HFF-Myc (cell line): Measurements from ENCODE around the gene LARP4.

Source experiments
- DNase-seq: peaks from one replicate; pipeline ENCODE4 v3.0.0-alpha.2; 2011; ENCODE audit warnings: low read depth; ENCODE audit errors: extremely low read depth
- H3K4me3 ChIP-seq: replicated peaks from 2 replicates; pipeline ENCODE4 v1.5.1; 2011; ENCODE audit warnings: low read depth, mild to moderate bottlenecking, control low read depth, low read length
- CTCF ChIP-seq: IDR thresholded peaks from 2 replicates; pipeline ENCODE4 v1.5.1; 2012; ENCODE audit warnings: mild to moderate bottlenecking, low read depth, low read length, control low read depth; ENCODE audit errors: missing control alignments

LARP4 gene

GRCh38 chr12:50452795-50453194 lies 52.1 kb downstream of the LARP4 start:
- DNase-seq, result no peak
- no peak for TF ChIP-seq CTCF
- H3K4me3 ChIP-seq, result no peak overlapping the region

DNA sequence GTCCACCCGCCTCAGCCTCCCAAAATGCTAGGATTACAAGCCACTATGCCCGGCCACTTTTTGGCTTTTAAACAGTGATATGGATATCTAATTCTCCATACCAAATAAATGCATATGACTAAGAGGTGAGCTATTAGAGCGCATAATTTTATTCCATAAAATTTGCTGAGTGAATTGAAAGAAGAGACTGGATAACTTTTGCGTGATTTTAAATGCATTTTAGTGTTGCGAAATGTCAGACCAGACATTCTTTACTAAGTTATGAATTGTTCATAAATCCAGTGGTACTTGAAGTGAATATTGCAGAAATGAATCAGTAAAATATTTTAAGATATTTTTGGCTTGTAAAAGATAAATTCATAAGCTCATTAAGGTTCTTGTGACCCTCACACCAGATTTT lies 53.2 kb downstream of the LARP4 start:
- no peak overlapping the region for H3K4me3 ChIP-seq
- TF ChIP-seq CTCF, result no peak
- no peak for DNase-seq

DNA sequence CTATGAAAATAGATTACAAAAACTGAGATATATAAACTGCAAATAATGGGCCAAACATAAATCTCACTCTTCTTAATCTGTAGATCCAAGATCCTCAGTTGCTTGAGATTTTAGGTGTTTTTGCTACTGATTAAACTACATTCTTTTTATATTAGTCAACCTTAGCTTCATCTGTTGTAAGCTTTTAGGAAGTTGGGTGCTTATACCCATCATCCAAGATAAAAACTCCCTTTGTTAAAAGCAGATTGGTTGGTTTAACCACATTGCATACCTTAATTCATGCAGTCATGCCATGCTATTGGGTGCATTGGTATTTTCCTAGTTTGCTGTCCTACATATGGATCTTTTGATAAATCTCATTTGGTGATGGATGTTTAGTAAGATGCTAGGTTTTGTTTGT lies 57.9 kb downstream of the LARP4 start:
- TF ChIP-seq CTCF, result no peak
- no peak overlapping the region for H3K4me3 ChIP-seq
- DNase-seq, result no peak

GRCh38 chr12:50467439-50467838 lies 66.8 kb downstream of the LARP4 start:
- TF ChIP-seq CTCF, result no peak
- H3K4me3 ChIP-seq, result no peak overlapping the region
- no peak for DNase-seq

DNA sequence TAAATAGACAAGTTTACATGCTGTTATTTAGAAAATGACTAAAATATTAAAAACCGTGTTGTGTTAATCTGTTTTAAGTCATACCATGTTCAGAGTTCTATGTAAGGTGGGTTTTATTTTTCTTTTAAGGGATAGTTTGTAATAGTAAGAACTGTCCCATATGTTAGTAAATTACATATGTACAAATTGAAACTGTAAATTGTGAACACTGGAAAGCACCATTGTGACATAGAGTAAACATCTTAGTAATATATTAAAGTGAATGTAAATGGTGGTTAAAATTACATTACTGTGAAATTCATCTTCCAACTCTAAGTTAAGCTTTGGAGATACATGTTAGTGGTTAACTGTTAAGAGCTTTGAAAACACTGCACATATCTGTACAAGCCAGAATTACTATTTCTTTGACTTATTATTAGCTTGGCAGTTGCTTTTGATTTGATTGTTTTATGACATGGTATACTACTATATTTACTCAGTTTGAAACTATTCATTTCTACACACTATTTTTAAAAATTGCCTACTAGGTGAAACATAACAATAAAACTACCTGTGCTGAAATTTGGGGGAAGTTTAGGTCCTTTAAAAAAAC lies 76.7 kb downstream of the LARP4 start:
- no peak for DNase-seq
- TF ChIP-seq CTCF, result no peak

DNA sequence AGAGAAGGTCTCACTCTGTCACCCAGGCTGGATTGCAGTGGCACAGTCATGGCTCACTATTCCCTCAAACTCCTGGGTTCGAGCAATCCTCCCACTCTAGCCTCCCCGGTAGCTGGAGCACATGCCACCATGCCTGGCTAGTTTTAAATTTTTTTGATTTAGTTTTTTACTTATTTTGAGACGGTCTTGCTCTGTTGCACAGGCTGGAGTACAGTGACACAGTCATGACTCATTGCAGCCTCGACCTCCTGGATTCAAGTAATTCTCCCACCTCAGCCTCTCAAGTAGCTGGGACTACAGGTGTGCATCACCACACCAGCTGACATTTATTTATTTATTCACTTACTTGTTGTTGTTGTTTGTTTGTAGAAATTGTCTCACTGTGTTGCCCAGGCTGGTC lies 81.9 kb downstream of the LARP4 start:
- no peak for TF ChIP-seq CTCF
- H3K4me3 ChIP-seq, result no peak overlapping the region
- no peak for DNase-seq

More for the DNA sequence above, 76.7 kb downstream of the LARP4 start:
- no peak overlapping the region for H3K4me3 ChIP-seq

- no peak for DNase-seq
- TF ChIP-seq CTCF, result no peak
- no peak overlapping the region for H3K4me3 ChIP-seq
Measured at GRCh38 chr12:50483488-50483887, 82.8 kb downstream of the LARP4 start.
